Esophagus mucosa (tissue), 1 donor: ENCODE results near the gene CGB3. TPM values are rescaled to one million over a fixed set of nuclear protein-coding genes. Genes with fewer than 3 reads are reported as not detected.

Source experiments
- ATAC-seq: fragments of 200-7000 bp; cut with Tn5 transposase; one replicate; pipeline ENCODE4 v1.9.1; 2020
- total RNA-seq: library from RNA; stranded (reverse); gene quantifications from one replicate; pipeline ENCODE4 v1.2.4, GENCODE V29; 2023
- donor health status: DM: yes; HTN: yes; CAD: no.

Gene CGB3
- total RNA-seq, 1 donor from 2014 or later = not detected

DNA sequence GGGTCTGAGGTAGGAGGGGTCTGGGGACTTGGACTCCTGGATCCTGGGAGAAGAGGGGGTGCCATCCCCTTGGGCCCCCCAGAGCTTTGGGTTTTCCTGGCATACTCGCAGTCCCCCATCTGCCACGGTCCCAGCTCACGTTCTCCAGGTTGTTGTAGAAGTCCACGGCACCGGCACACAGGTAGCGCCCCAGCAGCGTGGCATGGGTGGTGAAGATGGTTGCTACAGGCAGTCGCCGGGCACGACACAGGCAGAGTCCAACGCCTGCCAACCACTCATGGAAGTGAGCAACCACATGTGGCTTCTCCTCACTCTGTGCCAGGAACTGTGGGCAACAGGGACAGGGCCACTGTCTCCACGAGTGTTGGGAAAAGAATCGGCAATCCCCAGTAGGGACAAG is 38.4 kb downstream of the CGB3 start:
- no peak for ATAC-seq

DNA sequence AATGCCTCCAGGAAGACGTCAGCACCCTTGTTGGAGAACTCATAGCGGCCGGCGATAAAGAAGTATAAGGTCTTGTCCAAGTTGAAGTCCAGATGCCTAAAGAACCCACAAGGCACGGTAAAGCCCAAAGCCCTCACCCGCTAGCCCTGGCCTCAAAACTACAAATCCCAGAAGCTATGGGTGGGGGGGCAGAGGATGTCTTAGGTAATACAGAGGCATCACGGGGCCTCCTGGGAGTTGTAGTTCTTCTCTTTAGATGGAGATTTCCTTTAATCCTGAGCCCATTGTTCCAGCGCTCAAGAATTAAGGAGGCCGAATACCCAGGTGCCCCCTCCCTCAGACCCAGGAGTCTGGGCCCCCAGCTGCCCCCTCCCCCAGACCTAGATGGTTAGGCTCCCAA is 41.9 kb downstream of the CGB3 start:
- ATAC-seq = no peak

DNA sequence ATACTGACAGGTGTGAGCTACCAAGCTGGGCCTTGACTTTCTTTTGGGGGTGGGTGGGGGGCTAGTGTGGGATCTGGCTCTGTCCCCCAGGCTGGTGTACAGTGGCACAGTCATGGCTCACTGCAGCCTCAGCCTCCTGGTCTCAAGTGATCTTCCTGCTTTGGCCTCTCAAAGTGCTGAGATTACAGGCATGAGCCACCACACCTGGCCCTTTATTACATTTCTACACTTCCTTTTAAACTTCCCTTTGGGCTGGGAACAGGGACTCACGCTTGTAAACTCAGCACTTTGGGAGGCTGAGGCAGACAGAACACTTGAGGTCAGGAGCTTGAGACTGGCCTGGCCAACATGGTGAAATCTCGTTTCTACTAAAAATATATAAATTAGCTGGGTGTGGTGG is 47.1 kb downstream of the CGB3 start:
- ATAC-seq = no peak

DNA sequence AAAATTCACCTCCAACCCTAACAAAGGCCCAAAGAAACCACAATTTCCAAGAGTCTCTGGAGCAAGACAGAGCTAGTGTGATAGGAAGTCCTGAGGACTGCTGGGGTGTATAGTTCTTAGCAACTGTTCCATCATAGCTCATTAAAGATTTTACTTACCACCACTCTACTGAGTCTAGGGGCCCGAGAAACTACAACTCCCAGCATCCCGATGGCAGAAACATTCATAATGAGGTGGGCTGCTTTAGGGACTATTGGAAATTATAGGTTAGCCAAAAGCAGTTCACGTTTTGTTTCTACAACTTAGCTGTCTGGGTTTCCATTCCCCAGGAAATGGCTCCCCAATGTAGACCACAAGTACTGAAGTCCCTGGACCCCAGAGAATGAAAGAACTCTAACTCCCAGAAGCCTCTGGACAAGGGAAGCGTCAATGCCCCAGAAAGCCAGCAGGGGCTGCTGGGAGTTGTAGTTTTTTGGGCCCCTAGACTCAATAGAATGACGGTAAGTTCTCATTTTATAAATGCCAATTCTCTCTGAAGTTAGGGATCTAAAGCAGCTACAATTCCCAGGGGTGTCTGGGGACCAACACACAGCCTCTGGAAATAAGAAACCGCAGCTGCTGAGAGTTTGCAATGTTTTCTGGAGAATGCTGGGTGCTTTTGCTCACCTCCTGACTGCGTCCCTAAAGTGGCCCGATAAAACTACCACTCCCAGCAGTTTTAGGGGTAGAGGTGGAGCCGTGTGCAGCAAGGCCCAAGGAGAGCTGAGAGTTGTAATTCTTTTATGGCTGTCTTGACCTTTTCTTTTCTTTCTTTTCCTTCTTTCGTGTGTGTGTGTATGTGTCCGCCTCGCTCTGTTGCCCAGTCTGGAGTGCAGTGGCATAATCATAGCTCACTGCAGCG is 47.9 kb downstream of the CGB3 start:
- no peak for ATAC-seq

Other genes with a start within 250 kb of the CGB3 start
- 31.0 TPM for gene BCAT2, start 213.3 kb downstream of the CGB3 start, total RNA-seq
- gene HSD17B14, start 187.8 kb downstream of the CGB3 start, total RNA-seq = 0.40 TPM
- gene PLEKHA4, start 155.7 kb downstream of the CGB3 start, total RNA-seq = 8.1 TPM
- gene PPP1R15A, start 151.9 kb downstream of the CGB3 start, total RNA-seq = 30.0 TPM
- 0.24 TPM for gene TULP2, start 125.6 kb downstream of the CGB3 start, total RNA-seq
- 104 TPM for gene NUCB1, start 124.0 kb downstream of the CGB3 start, total RNA-seq
- gene DHDH, start 90.6 kb downstream of the CGB3 start, total RNA-seq = 1.2 TPM
- gene BAX, start 69.5 kb downstream of the CGB3 start, total RNA-seq = 58.9 TPM
- 417 TPM for gene FTL, start 59.0 kb downstream of the CGB3 start, total RNA-seq
- gene GYS1, start 31.0 kb downstream of the CGB3 start, total RNA-seq = 50.8 TPM
- gene RUVBL2, start 30.4 kb downstream of the CGB3 start, total RNA-seq = 79.0 TPM
- gene LHB, start 7.2 kb downstream of the CGB3 start, total RNA-seq = not detected
- gene CGB2, start 7.6 kb upstream of the CGB3 start, total RNA-seq = not detected
- not detected for gene CGB1, start 12.6 kb upstream of the CGB3 start, total RNA-seq
- not detected for gene CGB5, start 19.5 kb upstream of the CGB3 start, total RNA-seq
- gene CGB8, start 24.8 kb upstream of the CGB3 start, total RNA-seq = not detected
- 0.52 TPM for gene CGB7, start 33.4 kb upstream of the CGB3 start, total RNA-seq
- gene NTF4, start 40.5 kb upstream of the CGB3 start, total RNA-seq = 5.6 TPM
- not detected for gene KCNA7, start 48.4 kb upstream of the CGB3 start, total RNA-seq
- gene SNRNP70, start 61.1 kb upstream of the CGB3 start, total RNA-seq = 82.3 TPM
- gene LIN7B, start 90.0 kb upstream of the CGB3 start, total RNA-seq = 11.7 TPM
- gene C19orf73, start 94.8 kb upstream of the CGB3 start, total RNA-seq = 1.3 TPM
- gene PPFIA3, start 95.2 kb upstream of the CGB3 start, total RNA-seq = 9.2 TPM
- gene HRC, start 131.1 kb upstream of the CGB3 start, total RNA-seq = 0.24 TPM
- 12.1 TPM for gene TRPM4, start 133.5 kb upstream of the CGB3 start, total RNA-seq